Measurements from ENCODE around the gene BAZ2B.

DNA sequence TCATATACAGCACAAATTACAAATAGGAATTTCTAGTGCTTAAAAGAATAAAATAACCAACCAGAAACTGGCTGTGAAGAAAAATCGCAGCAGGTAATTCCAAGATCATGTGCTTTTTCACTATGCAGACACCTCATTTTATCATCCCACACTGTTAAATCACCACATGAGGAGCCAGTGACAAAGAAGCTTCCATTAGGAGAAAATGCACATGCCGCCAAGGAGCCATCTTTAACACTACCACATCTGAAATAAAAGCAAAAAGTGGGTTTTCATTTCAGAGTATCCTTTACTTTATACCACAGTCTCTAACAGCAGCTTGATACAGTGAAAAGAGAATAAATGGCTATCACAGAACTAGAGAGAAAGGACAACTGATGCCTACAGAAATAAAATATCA lies 336.6 kb downstream of the BAZ2B start:
- TF ChIP-seq, protein P1, sequence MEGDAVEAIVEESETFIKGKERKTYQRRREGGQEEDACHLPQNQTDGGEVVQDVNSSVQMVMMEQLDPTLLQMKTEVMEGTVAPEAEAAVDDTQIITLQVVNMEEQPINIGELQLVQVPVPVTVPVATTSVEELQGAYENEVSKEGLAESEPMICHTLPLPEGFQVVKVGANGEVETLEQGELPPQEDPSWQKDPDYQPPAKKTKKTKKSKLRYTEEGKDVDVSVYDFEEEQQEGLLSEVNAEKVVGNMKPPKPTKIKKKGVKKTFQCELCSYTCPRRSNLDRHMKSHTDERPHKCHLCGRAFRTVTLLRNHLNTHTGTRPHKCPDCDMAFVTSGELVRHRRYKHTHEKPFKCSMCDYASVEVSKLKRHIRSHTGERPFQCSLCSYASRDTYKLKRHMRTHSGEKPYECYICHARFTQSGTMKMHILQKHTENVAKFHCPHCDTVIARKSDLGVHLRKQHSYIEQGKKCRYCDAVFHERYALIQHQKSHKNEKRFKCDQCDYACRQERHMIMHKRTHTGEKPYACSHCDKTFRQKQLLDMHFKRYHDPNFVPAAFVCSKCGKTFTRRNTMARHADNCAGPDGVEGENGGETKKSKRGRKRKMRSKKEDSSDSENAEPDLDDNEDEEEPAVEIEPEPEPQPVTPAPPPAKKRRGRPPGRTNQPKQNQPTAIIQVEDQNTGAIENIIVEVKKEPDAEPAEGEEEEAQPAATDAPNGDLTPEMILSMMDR (conservative IDR thresholded peaks at IDR 0.05; ENCODE audit: low read depth, low read length): no peak
- no peak for TF ChIP-seq EZH2 (IDR thresholded peaks at IDR 0.05; ENCODE audit: borderline replicate concordance, low read depth, low read length, poor library complexity, severe bottlenecking)
